HCT116 (cell line): ENCODE results near the gene FBXL15. TPM values are rescaled to one million over a fixed set of nuclear protein-coding genes. Genes with fewer than 3 reads are reported as not detected.

Source experiments
- ATAC-seq: fragments of 200-7000 bp; cut with Tn5 transposase; 2 replicates; pipeline ENCODE4 v1.9.1; 2020; ENCODE audit warnings: mild to moderate bottlenecking, moderate library complexity
- BruUV-seq: library from RNA; stranded (reverse); fragments of 400-500 nt; replicated peaks from 2 replicates; lab custom pipeline; 2021; lab: Mats Ljungman, UMichigan
- CTCF ChIA-PET: fragments of 300-600 bp; sonication (Branson Sonifier 250); formaldehyde crosslinking; loops from one replicate; lab custom pipeline; 2021; ENCODE audit warnings: antibody characterized with exemption; lab: Charles Lee
- POLR2A ChIA-PET: fragments of 300-600, 350-600 bp; sonication (Branson Sonifier 250); formaldehyde crosslinking; loops from one replicate; lab custom pipeline; 2021; ENCODE audit warnings: antibody characterized with exemption; lab: Charles Lee
- RAD21 ChIA-PET, 2 experiments: fragments of 300-600 bp; sonication (Branson Sonifier 250); formaldehyde crosslinking; loops; one replicate each; lab custom pipeline; 2023; ENCODE audit warnings: low total read pairs in 2 of 2; ENCODE audit not compliant: uncharacterized antibody in 2 of 2, unreplicated experiment in 2 of 2, low non-redundant PET in 1 of 2; lab: Charles Lee
- DNase-seq: peaks from one replicate; pipeline ENCODE4 v3.0.0-alpha.2; 2010; ENCODE audit warnings: low read depth, low spot score
- H2AFZ ChIP-seq: fragments of 200-600 bp; shearing (Covaris generic), sonication (generic); 2 replicates; pipeline ENCODE4 v1.6.1; 2017; ENCODE audit warnings: low read depth, mixed run types, mixed read lengths, antibody characterized with exemption, low read length; ENCODE audit not compliant: poor library complexity, severe bottlenecking
- H3K27ac ChIP-seq: 2 replicates; pipeline ENCODE4 v1.5.1; 2012; ENCODE audit warnings: low read depth, low read length
- H3K27me3 ChIP-seq: fragments of 200-600 bp; sonication (generic); 2 replicates; pipeline ENCODE4 v1.6.1; 2016; ENCODE audit warnings: mixed run types, low read length, mixed read lengths; ENCODE audit not compliant: insufficient read depth
- H3K36me3 ChIP-seq, 2 experiments: fragments of 200-500 bp in 1 of 2; fragments of 200-600 bp in 1 of 2; sonication (Bioruptor generic) in 1 of 2; sonication (generic) in 1 of 2; 2 replicates each; pipeline versions ENCODE4 v1.5.1 to v1.6.1; 2014 to 2016; ENCODE audit warnings: low read length in 2 of 2, inconsistent platforms in 1 of 2, mixed read lengths in 1 of 2, mixed run types in 1 of 2; ENCODE audit not compliant: insufficient read depth in 2 of 2, control insufficient read depth in 1 of 2
- H3K4me1 ChIP-seq, 2 experiments: fragments of 200-600 bp in 1 of 2; sonication (generic) in 1 of 2; 2 replicates each; pipeline versions ENCODE4 v1.5.1 to v1.6.1; 2012 to 2017; ENCODE audit warnings: low read length in 2 of 2, inconsistent platforms in 1 of 2, mild to moderate bottlenecking in 1 of 2, mixed read lengths in 1 of 2, mixed run types in 1 of 2, moderate library complexity in 1 of 2; ENCODE audit not compliant: insufficient read depth in 2 of 2, control insufficient read depth in 1 of 2
- H3K4me2 ChIP-seq: fragments of 200-600 bp; sonication (generic); 2 replicates; pipeline ENCODE4 v1.6.1; 2017; ENCODE audit warnings: mixed run types, low read length, mixed read lengths
- H3K4me3 ChIP-seq, 2 experiments: fragments of 200-600 bp in 1 of 2; sonication (generic) in 1 of 2; replicated peaks in 1 of 2; 2 replicates each; pipeline ENCODE4 v1.5.1; 2011 to 2016; ENCODE audit warnings: low read length in 2 of 2, control low read depth in 1 of 2, low read depth in 1 of 2, mild to moderate bottlenecking in 1 of 2, mixed read lengths in 1 of 2, mixed run types in 1 of 2
- H3K79me2 ChIP-seq: fragments of 200-600 bp; sonication (generic); 2 replicates; pipeline ENCODE4 v1.6.1; 2017; ENCODE audit warnings: mild to moderate bottlenecking, mixed run types, low read length, moderate library complexity, mixed read lengths; ENCODE audit not compliant: insufficient read depth
- H3K9ac ChIP-seq: fragments of 200-600 bp; sonication (generic); 2 replicates; pipeline ENCODE4 v1.6.1; 2016; ENCODE audit warnings: low read length, mixed read lengths
- H3K9me2 ChIP-seq: fragments of 200-600 bp; sonication (generic), shearing (Covaris generic); 2 replicates; pipeline ENCODE4 v1.6.1; 2017; ENCODE audit warnings: mixed run types, mild to moderate bottlenecking, moderate library complexity; ENCODE audit not compliant: insufficient read depth
- H3K9me3 ChIP-seq, 2 experiments: fragments of 200-500 bp in 1 of 2; fragments of 200-600 bp in 1 of 2; sonication (Bioruptor generic) in 1 of 2; sonication (generic) in 1 of 2; 2 replicates each; pipeline ENCODE4 v1.6.1; 2014 to 2017; ENCODE audit warnings: low read length in 2 of 2, mixed read lengths in 2 of 2, inconsistent platforms in 1 of 2, low read depth in 1 of 2, mild to moderate bottlenecking in 1 of 2, mixed run types in 1 of 2, moderate library complexity in 1 of 2; ENCODE audit not compliant: control insufficient read depth in 1 of 2, insufficient read depth in 1 of 2
- H4K20me1 ChIP-seq: fragments of 200-600 bp; sonication (generic), shearing (Covaris generic); 2 replicates; pipeline ENCODE4 v1.6.1; 2017; ENCODE audit warnings: mixed run types, mild to moderate bottlenecking, moderate library complexity; ENCODE audit not compliant: insufficient read depth
- CBX3 ChIP-seq: IDR thresholded peaks from 2 replicates; pipeline ENCODE4 v1.6.1; 2012; ENCODE audit warnings: low read depth
- EGR1 ChIP-seq: IDR thresholded peaks from 2 replicates; pipeline ENCODE4 v1.6.1; 2012; ENCODE audit warnings: low read depth
- ELF1 ChIP-seq: IDR thresholded peaks from 2 replicates; pipeline ENCODE4 v1.6.1; 2012; ENCODE audit warnings: low read depth, borderline replicate concordance
- EZH2phosphoT487 ChIP-seq: fragments of 200-600 bp; IDR thresholded peaks from 2 replicates; pipeline ENCODE4 v1.6.1; 2018; ENCODE audit warnings: antibody characterized with exemption, borderline replicate concordance
- FOSL1 ChIP-seq: IDR thresholded peaks from 2 replicates; pipeline ENCODE4 v1.6.1; 2012; ENCODE audit warnings: low read depth
- JUND ChIP-seq: IDR thresholded peaks from 2 replicates; pipeline ENCODE4 v1.6.1; 2012
- POLR2A ChIP-seq: IDR thresholded peaks from 2 replicates; pipeline ENCODE4 v1.7.0; 2011; ENCODE audit warnings: borderline replicate concordance; ENCODE audit not compliant: insufficient read depth, insufficient read length; ENCODE audit errors: extremely low read depth
- POLR2AphosphoS5 ChIP-seq: IDR thresholded peaks from 2 replicates; pipeline ENCODE4 v1.6.1; 2011; ENCODE audit warnings: mild to moderate bottlenecking, low read depth, low read length, moderate library complexity
- SIN3A ChIP-seq: IDR thresholded peaks from 2 replicates; pipeline ENCODE4 v1.6.1; 2012; ENCODE audit warnings: low read depth
- SRF ChIP-seq: IDR thresholded peaks from 2 replicates; pipeline ENCODE4 v1.6.1; 2012; ENCODE audit warnings: low read depth
- TCF7L2 ChIP-seq: IDR thresholded peaks from 2 replicates; pipeline ENCODE4 v1.7.0; 2011; ENCODE audit warnings: borderline replicate concordance, inconsistent platforms; ENCODE audit not compliant: insufficient read depth, insufficient read length; ENCODE audit errors: extremely low read depth
- YY1 ChIP-seq: IDR thresholded peaks from 2 replicates; pipeline ENCODE4 v1.6.1; 2011; ENCODE audit warnings: low read length, low read depth, moderate library complexity, mild to moderate bottlenecking; ENCODE audit not compliant: insufficient replicate concordance; ENCODE audit errors: extremely low read depth
- ZNF274 ChIP-seq: fragments of 200-500 bp; sonication (Bioruptor generic); IDR thresholded peaks from 2 replicates; pipeline ENCODE4 v1.6.1; 2014; ENCODE audit warnings: mild to moderate bottlenecking, low read depth, low read length, inconsistent platforms
- intact Hi-C: fragments of 100-400 bp; cut with micrococcal nuclease; formaldehyde crosslinking; loops from 2 replicates; pipeline ENCODE4 v1.10.0; 2022
- total RNA-seq: library from RNA; stranded (reverse); gene quantifications from one replicate; pipeline ENCODE4 v1.2.1, GENCODE V29; 2021; ENCODE audit not compliant: unreplicated experiment
- TF ChIP-seq, protein P1 (sequence below): IDR thresholded peaks from 2 replicates; pipeline ENCODE4 v1.6.1; 2012; ENCODE audit warnings: low read depth
- TF ChIP-seq, protein P2 (sequence below): IDR thresholded peaks from 2 replicates; pipeline ENCODE4 v1.6.1; 2012
- TF ChIP-seq, protein P3 (sequence below): IDR thresholded peaks from 2 replicates; pipeline ENCODE4 v1.6.1; 2011; ENCODE audit warnings: mild to moderate bottlenecking, low read length, moderate library complexity; ENCODE audit not compliant: insufficient replicate concordance; ENCODE audit errors: extremely low read depth
- TF ChIP-seq, protein P4 (sequence below), 3 experiments: fragments of 200-600 bp in 1 of 3; sonication (generic) in 1 of 3; IDR thresholded peaks in 2 of 3; conservative IDR thresholded peaks in 1 of 3; 2 replicates each; pipeline ENCODE4 v1.5.1; 2012 to 2017; ENCODE audit warnings: low read depth in 2 of 3, low read length in 2 of 3, antibody characterized with exemption in 1 of 3, borderline replicate concordance in 1 of 3, control low read depth in 1 of 3, mild to moderate bottlenecking in 1 of 3, mixed read lengths in 1 of 3, mixed run types in 1 of 3, moderate library complexity in 1 of 3; ENCODE audit not compliant: insufficient read depth in 1 of 3
- TF ChIP-seq, protein P5 (sequence below): IDR thresholded peaks from 2 replicates; pipeline ENCODE4 v1.6.1; 2012

Gene FBXL15
- total RNA-seq, 1 experiment from 2014 or later = 21.1 TPM

DNA sequence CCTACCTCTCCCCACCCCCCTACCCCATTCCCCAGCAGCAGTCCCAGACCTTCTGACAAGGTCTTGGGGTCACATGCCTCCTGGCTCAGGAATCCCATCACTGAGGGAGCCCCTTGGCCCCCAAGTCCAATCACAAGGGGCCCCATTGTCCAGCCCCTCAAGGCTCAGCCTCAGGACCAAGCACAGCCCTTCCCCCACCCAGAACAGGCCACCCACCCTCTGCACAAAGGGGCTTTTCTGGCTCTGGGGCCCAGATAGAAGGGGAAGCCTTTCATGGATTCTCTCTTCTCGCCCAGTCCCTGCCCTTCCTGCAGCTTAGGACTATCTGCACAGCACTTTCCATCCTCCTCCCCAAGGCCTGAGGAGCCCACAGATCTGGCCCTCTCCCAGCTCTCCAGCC lies 4.8 kb downstream of the FBXL15 start:
- Histone ChIP-seq H4K20me1 (no peaks in the 10 kb centered on the region), H3K4me3 (no peak overlapping the region), H3K9ac (no peak overlapping the region), H3K9me2 (no peaks in the 10 kb centered on the region), H3K27ac (no peak overlapping the region), H3K4me2 (no peak overlapping the region), H3K9me3 (no peaks in the 10 kb centered on the region), H3K36me3 (peaks cover 0 to 11% of the 10 kb centered on the region in 2 experiments; a peak in 1 of 4 replicates), H3K79me2 (peaks cover 13% of the 10 kb centered on the region), H2AFZ (no peak overlapping the region), H3K4me1 (peaks cover 11 to 27% of the 10 kb centered on the region in 2 experiments; a peak in 3 of 4 replicates), H3K27me3 (no peaks in the 10 kb centered on the region)
- POLR2A ChIA-PET = interaction anchor here (1.2 kb wide), 1 partner anchor 30 kb away, joined by 3 read pairs; the partner anchor contains the start of gene NFKB2
- DNase-seq (no peak), ATAC-seq (no peak)
- BruUV-seq = no TSS peak
- CTCF ChIA-PET = interaction anchor here (2.6 kb wide), 1 partner anchor 194 kb away, joined by 7 read pairs; no protein-coding TSS in a partner anchor
- intact Hi-C loops = no loop called here
- RAD21 ChIA-PET = no interaction called here
- TF ChIP-seq, protein P1, sequence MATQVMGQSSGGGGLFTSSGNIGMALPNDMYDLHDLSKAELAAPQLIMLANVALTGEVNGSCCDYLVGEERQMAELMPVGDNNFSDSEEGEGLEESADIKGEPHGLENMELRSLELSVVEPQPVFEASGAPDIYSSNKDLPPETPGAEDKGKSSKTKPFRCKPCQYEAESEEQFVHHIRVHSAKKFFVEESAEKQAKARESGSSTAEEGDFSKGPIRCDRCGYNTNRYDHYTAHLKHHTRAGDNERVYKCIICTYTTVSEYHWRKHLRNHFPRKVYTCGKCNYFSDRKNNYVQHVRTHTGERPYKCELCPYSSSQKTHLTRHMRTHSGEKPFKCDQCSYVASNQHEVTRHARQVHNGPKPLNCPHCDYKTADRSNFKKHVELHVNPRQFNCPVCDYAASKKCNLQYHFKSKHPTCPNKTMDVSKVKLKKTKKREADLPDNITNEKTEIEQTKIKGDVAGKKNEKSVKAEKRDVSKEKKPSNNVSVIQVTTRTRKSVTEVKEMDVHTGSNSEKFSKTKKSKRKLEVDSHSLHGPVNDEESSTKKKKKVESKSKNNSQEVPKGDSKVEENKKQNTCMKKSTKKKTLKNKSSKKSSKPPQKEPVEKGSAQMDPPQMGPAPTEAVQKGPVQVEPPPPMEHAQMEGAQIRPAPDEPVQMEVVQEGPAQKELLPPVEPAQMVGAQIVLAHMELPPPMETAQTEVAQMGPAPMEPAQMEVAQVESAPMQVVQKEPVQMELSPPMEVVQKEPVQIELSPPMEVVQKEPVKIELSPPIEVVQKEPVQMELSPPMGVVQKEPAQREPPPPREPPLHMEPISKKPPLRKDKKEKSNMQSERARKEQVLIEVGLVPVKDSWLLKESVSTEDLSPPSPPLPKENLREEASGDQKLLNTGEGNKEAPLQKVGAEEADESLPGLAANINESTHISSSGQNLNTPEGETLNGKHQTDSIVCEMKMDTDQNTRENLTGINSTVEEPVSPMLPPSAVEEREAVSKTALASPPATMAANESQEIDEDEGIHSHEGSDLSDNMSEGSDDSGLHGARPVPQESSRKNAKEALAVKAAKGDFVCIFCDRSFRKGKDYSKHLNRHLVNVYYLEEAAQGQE = no peak
- no peak for TF ChIP-seq TCF7L2
- TF ChIP-seq POLR2A = no peak
- no peak for TF ChIP-seq ELF1
- no peak for TF ChIP-seq POLR2AphosphoS5
- TF ChIP-seq FOSL1 = no peak
- TF ChIP-seq, protein P2, sequence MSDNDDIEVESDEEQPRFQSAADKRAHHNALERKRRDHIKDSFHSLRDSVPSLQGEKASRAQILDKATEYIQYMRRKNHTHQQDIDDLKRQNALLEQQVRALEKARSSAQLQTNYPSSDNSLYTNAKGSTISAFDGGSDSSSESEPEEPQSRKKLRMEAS = no peak
- TF ChIP-seq CBX3 = no peak
- TF ChIP-seq, protein P3, sequence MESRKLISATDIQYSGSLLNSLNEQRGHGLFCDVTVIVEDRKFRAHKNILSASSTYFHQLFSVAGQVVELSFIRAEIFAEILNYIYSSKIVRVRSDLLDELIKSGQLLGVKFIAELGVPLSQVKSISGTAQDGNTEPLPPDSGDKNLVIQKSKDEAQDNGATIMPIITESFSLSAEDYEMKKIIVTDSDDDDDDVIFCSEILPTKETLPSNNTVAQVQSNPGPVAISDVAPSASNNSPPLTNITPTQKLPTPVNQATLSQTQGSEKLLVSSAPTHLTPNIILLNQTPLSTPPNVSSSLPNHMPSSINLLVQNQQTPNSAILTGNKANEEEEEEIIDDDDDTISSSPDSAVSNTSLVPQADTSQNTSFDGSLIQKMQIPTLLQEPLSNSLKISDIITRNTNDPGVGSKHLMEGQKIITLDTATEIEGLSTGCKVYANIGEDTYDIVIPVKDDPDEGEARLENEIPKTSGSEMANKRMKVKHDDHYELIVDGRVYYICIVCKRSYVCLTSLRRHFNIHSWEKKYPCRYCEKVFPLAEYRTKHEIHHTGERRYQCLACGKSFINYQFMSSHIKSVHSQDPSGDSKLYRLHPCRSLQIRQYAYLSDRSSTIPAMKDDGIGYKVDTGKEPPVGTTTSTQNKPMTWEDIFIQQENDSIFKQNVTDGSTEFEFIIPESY = no peak
- TF ChIP-seq JUND = no peak
- no peak for TF ChIP-seq ZNF274
- no peak for TF ChIP-seq YY1
- TF ChIP-seq SRF = no peak
- TF ChIP-seq EZH2phosphoT487 = no peak
- TF ChIP-seq EGR1 = no peak
- TF ChIP-seq, protein P4, sequence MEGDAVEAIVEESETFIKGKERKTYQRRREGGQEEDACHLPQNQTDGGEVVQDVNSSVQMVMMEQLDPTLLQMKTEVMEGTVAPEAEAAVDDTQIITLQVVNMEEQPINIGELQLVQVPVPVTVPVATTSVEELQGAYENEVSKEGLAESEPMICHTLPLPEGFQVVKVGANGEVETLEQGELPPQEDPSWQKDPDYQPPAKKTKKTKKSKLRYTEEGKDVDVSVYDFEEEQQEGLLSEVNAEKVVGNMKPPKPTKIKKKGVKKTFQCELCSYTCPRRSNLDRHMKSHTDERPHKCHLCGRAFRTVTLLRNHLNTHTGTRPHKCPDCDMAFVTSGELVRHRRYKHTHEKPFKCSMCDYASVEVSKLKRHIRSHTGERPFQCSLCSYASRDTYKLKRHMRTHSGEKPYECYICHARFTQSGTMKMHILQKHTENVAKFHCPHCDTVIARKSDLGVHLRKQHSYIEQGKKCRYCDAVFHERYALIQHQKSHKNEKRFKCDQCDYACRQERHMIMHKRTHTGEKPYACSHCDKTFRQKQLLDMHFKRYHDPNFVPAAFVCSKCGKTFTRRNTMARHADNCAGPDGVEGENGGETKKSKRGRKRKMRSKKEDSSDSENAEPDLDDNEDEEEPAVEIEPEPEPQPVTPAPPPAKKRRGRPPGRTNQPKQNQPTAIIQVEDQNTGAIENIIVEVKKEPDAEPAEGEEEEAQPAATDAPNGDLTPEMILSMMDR (IDR thresholded peaks at IDR 0.05 in 2 of 3, conservative IDR thresholded peaks at IDR 0.05 in 1 of 3; ENCODE audit: borderline replicate concordance in 1 of 3, insufficient read depth in 1 of 3, low read depth in 2 of 3, low read length in 2 of 3) = no peak
- TF ChIP-seq SIN3A = no peak
- TF ChIP-seq, protein P5, sequence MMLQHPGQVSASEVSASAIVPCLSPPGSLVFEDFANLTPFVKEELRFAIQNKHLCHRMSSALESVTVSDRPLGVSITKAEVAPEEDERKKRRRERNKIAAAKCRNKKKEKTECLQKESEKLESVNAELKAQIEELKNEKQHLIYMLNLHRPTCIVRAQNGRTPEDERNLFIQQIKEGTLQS = no peak
